HG03066 (cell line): ENCODE results near the gene ERC2.

Experiments
- ATAC-seq: cut with Tn5 transposase; IDR thresholded peaks from one replicate; pipeline ENCODE4 v1.9.1; 2021; ENCODE audit warnings: low read depth; ENCODE audit not compliant: unreplicated experiment

Gene ERC2

GRCh38 chr3:55559500-55560423, 908.5 kb downstream of the ERC2 start:
- ATAC-seq: no peak

DNA sequence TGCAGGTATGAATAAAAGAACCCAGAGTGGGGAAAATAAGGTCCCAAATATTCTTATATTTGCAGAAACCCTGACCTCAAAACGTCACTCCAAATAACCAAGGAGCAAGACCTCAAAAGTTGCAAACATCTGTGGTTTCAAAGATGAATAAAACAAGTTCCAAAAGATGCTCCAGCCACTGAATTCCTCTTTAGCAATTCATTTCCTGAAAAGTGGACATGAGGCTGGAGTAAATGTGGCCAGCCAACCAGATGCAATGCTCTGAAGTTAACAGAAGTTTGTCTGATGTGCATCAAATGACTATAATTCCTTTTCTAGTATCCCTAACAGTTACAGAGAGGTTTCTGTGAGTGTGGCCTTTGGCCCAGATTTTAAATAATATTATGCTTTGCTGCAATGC, 910.0 kb downstream of the ERC2 start:
- no peak for ATAC-seq

GRCh38 chr3:55557549-55557948, 910.7 kb downstream of the ERC2 start:
- ATAC-seq: no peak

- ATAC-seq: no peak
These were observed 911.4 kb downstream of the ERC2 start for GRCh38 chr3:55556619-55557537.

DNA sequence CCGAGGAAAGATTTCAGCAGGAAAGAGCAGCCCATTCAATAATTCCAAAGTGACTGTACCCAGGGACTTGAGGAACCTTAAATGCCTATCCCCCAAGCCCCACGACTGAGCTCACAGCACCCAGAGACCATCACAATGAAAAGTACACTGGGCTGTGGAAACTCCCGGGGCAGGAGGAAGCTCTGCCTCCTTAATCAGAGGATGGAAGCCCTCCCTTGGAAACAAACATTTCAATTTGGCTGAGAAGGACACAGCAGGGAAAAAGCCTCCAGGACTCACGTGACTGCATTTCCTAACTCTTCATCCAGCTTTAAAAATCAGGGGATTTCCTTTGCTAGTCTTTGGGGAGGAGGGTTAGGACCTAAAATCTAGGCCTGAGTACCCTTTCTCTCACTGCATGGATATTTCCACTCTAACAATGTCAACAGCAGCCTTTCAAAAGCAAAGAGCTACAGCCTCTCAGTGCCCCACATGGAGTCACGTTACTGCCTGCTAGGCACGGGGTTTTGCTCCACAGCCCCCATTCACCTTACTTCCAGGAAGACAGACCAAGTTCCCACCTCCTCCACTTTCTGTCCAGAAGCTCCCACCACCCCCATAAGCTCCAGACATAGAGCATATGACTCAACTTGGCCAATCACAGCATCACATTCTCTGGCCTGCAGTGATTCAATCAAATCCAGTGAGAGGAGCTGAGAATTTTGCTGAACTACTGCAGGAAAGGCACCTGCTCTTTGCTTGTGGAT, 912.2 kb downstream of the ERC2 start:
- no peak for ATAC-seq

DNA sequence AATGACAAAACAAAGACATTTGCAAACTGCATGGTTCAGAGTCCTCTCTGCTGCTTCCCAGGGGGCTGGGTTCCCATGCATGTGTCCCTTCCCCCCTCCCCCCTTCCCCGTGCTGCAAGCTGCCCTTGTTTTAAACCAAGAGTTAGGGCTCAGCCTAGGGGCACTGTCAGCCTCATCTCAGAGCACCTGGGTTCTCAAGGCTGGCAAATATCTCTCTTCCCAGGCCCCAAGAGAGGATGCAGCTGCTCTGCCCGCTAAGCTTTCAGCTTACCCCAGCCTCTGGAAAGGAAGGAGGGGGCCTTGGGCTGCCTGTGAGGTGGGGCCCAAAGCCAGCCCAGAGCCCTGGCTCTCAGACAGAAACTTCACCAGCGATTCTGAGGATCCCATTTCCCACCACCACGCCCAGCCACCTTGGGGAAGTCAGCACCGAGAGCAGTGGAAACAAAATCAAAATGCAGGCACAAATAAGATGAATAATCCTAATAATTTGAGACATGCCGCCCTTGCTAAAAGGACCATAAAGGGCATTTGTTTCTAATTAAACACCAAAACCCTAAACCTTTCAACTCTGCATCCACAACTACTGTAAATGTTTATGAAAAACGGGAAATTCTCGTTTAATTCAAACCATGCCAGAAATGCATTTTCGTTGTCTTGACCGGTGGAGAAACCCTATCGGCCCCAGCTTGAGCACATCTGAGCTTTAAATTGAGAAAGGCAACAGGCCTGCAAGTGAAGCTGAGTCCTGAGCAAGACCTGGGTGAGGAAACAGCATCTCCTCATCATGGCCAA, 913.4 kb downstream of the ERC2 start:
- no peak for ATAC-seq

DNA sequence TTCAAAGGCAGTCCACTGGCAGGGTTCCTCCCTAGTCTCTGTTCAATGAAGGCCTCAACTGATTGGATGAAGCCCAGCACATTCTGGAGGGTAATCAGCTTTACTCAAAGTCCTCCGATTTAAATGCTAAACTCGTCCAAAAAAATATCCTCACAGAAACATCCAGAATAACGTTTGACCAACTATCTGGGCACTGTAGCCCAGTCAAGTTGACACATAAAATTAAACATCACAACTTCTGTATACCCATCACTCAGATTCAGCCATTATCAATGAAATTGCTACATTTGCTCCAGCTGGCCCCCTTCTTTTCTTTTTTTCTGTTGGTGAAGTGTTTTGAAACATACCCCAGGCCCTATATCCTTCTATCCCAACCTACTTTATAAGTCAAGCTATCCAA, 916.6 kb downstream of the ERC2 start:
- ATAC-seq: no peak

DNA sequence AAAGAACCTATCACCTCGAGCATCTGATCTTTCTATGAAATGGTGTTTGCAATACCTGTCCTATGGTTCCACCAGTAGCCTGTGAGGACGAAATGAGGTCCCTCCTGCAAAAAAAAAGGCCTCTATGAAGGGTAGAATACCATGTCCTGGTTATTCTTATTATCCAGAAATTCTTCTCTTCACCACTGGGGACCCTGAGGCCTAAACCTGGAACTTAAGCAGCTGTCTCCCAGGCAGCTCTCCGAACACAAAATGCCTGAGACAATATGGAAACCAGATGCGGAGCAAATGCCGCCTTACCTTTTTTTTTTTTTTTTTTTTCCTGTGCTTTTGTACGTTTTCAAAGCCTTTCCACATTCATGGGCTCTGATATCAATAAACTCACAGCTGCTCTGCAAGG, 919.1 kb downstream of the ERC2 start:
- no peak for ATAC-seq

DNA sequence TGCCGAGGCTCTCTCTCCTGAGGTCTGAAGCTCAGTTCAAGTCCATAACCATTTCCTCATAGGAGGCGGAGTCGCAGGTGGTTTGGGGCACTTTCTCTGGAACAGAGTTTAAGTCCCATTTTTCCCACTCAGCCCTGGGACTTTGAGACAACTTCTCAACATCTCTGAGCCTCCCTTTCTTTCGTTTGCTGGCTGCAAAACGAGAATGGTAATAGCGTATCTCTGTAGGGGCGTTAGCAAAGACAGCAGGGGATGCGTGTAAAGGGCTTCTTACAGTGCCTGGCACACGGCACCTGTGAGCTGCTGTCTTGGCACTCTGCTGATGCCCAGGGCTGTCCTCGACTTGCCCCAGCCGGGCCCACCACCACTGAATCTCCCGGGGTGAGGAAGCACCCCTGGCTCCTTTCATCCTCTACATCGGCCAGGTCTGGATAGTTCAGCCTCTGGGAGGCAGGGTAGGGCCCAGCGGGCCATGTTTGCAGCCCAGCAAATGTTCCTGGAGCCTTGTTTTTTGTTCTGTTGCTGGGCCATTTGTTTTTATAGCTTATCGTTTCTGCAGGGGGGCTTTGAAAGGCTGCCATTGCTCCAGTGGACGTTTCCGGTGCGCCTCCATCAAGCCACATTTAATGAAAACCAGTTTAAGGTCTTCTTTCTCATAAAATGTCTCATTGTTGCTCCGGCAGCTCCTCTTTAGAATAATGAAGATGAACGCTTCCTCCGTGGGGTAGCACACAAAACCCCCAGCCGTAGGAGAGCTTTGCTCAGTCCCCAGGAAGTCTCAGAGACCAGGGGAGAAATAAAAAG, 921.2 kb downstream of the ERC2 start:
- ATAC-seq: no peak

- no peak for ATAC-seq
These were observed 922.3 kb downstream of the ERC2 start for GRCh38 chr3:55545995-55546394.

GRCh38 chr3:55544219-55544618, 924.0 kb downstream of the ERC2 start:
- ATAC-seq: no peak

DNA sequence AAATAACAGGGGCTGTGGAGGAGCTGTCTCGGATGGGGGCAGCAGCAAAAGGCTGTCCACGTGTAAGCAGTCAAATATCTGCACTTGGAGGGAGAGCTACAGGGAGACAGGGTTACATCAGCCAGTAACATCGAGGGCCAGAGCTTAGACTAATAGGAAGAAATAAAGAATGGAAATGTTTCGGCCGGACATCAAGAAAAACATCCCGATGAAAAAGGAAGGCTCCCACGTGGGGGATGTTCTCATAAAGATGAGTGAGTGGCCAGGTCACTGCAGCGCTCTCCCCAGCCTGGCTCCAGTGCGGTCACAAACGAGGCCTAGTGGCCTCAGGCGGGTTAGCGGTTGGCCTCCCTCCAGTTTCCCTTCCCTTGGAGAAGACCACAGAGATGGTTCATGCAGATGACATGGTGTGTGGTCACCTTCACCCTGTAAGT, 925.1 kb downstream of the ERC2 start:
- no peak for ATAC-seq

DNA sequence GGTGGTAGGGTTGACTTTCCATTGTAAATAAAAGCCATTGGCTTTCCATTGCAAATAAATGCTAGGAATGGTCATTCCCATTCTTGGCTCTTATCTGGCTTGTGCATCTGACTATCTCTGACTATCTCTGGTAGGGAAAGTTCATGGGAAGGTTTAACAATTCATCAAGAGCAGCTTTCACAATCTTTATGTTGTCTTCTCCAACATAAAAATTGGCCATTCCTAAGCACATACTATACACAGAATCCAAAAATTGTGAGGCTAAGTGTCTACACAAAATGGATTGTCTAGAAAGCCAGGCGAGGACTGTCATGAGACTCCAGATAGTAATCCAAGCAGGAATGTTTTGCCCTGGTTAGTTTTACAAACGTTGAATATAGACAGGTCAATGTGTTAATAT, 926.8 kb downstream of the ERC2 start:
- ATAC-seq: no peak

DNA sequence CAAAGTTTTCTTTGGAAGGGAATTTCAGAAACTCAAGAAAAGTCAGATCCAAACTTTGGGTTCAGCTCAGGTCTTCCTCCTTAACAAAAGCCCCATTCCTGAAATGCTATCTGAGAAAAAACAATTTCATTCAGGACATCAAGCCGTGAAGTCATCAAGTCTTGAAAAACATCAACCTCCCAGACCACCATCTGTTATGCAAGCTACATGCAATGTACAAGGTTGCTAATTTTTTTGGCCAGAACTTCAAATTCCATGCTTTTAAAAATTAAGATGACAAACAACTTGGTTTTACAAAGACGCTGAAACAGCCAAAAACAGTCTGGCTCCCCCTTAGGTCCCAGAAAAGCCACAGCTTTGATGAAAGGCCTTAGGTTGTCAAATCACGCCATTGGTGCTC, 927.3 kb downstream of the ERC2 start:
- ATAC-seq: no peak

DNA sequence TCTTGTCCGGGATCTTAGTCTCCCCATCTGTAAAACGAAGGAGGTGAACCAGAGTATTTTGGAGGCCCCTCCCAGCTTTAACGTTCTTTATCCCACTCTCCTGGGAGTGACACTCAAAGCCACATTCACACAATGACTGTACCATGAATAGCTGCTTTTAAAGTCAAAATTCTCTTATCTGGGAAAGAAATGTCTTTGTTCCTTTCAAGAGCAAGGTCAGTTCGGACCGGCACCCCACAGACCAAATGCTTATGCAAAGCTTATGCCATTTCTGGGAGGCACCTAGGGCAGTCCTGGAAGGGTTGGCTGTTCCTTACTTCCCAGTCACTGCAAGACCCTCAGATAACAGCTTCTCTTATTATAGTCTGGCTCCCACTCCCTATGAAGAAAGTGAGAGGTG, 927.7 kb downstream of the ERC2 start:
- ATAC-seq: no peak

- no peak for ATAC-seq
These were observed 930.1 kb downstream of the ERC2 start for GRCh38 chr3:55538158-55538557.

GRCh38 chr3:55537563-55537962, 930.7 kb downstream of the ERC2 start:
- ATAC-seq: no peak

GRCh38 chr3:55537129-55537528, 931.1 kb downstream of the ERC2 start:
- no peak for ATAC-seq

GRCh38 chr3:55534876-55535275, 933.4 kb downstream of the ERC2 start:
- ATAC-seq: no peak
